ENCODE measurements around the gene WRNIP1. TPM values are rescaled to one million over a fixed set of nuclear protein-coding genes. Genes with fewer than 3 reads are reported as not detected.
"Not testable (repeated sequence)": the region's sequence is repeated elsewhere in the genome, so short reads cannot be mapped to it uniquely, and the experiment has no call there.

Gene WRNIP1
- total RNA-seq, 2 experiments from 2014 or later, result 36.1 to 36.6 TPM

- no peaks in the 10 kb centered on the region for H3K36me3 Mint-ChIP-seq (ENCODE audit: low read depth)
- peaks cover 7% of the 10 kb centered on the region for H3K4me1 Mint-ChIP-seq (ENCODE audit: low read depth)
- ATAC-seq (no peak), DNase-seq (no peak)
- no peak overlapping the region for H3K27ac Mint-ChIP-seq
- no peak overlapping the region for H3K4me3 Mint-ChIP-seq
- POLR2A ChIA-PET, result interaction anchor here (0.8 kb wide), 1 partner anchor 143 kb away, joined by 4 read pairs; no protein-coding TSS in a partner anchor
- H3K9me3 Mint-ChIP-seq, result peaks cover 3% of the 10 kb centered on the region
- CTCF ChIA-PET, result interaction anchor here (0.8 to 13.4 kb wide), 4 partner anchors 8 to 83 kb away, joined by 3 to 224 read pairs (median 16); partner anchors contain the start of genes MYLK4 and SERPINB1
- intact Hi-C loops (cut with micrococcal nuclease), result loop anchor here (10.0 kb wide), 1 partner anchor 1164 kb away; no protein-coding TSS in a partner anchor
- no peak for TF ChIP-seq CTCF (IDR thresholded peaks at IDR 0.05)
- H3K27me3 Mint-ChIP-seq, result peaks cover 1% of the 10 kb centered on the region
These were observed 6.2 kb upstream of the WRNIP1 start for GRCh38 chr6:2758980-2759379.

- ATAC-seq (peak; percentile 6), DNase-seq (peak; percentile 49)
- peaks cover 1% of the 10 kb centered on the region for H3K27me3 Mint-ChIP-seq
- H3K4me1 Mint-ChIP-seq (ENCODE audit: low read depth), result peaks cover 14% of the 10 kb centered on the region
- CTCF ChIA-PET, result interaction anchor here (0.7 to 5.0 kb wide), 10 partner anchors 8 to 1168 kb away, joined by 3 to 81 read pairs (median 4); partner anchors contain the start of gene MYLK4
- H3K36me3 Mint-ChIP-seq (ENCODE audit: low read depth), result no peaks in the 10 kb centered on the region
- intact Hi-C loops (cut with micrococcal nuclease), result no loop called here
- H3K4me3 Mint-ChIP-seq, result peak overlapping the region; percentile 61
- H3K9me3 Mint-ChIP-seq, result peaks cover 3% of the 10 kb centered on the region
- peak; percentile 83 for TF ChIP-seq CTCF (IDR thresholded peaks at IDR 0.05)
- POLR2A ChIA-PET, result no interaction called here
- peak overlapping the region; percentile 23 for H3K27ac Mint-ChIP-seq
These were observed 4.0 kb upstream of the WRNIP1 start for GRCh38 chr6:2760882-2761842.

GRCh38 chr6:2762868-2763267 lies 2.3 kb upstream of the WRNIP1 start:
- intact Hi-C loops (cut with micrococcal nuclease); H3K9me3 Mint-ChIP-seq; H3K27me3 Mint-ChIP-seq; H3K27ac Mint-ChIP-seq; H3K4me3 Mint-ChIP-seq; ATAC-seq; H3K36me3 Mint-ChIP-seq (ENCODE audit: low read depth): not testable (repeated sequence)
- peaks cover 21% of the 10 kb centered on the region for H3K4me1 Mint-ChIP-seq (ENCODE audit: low read depth)
- peak; percentile 65 for DNase-seq
- POLR2A ChIA-PET, result interaction anchor here (1.3 kb wide), 1 partner anchor 11 kb away, joined by 4 read pairs; no protein-coding TSS in a partner anchor
- CTCF ChIA-PET, result interaction anchor here (0.9 to 5.0 kb wide), 9 partner anchors 8 to 1166 kb away, joined by 3 to 81 read pairs (median 4); partner anchors contain the start of gene MYLK4

- no peak for TF ChIP-seq CTCF (IDR thresholded peaks at IDR 0.05)
- ATAC-seq (no peak), DNase-seq (no peak)
- CTCF ChIA-PET, result interaction anchor here (0.9 to 5.0 kb wide), 8 partner anchors 9 to 221 kb away, joined by 3 to 81 read pairs (median 4); partner anchors contain the start of gene MYLK4
- no peak overlapping the region for H3K27ac Mint-ChIP-seq
- H3K4me3 Mint-ChIP-seq, result no peak overlapping the region
- H3K9me3 Mint-ChIP-seq, result peaks cover 3% of the 10 kb centered on the region
- H3K4me1 Mint-ChIP-seq (ENCODE audit: low read depth), result peaks cover 26% of the 10 kb centered on the region
- H3K27me3 Mint-ChIP-seq, result no peaks in the 10 kb centered on the region
- peaks cover 13% of the 10 kb centered on the region for H3K36me3 Mint-ChIP-seq (ENCODE audit: low read depth)
- POLR2A ChIA-PET, result interaction anchor here (1.1 to 1.3 kb wide), 2 partner anchors 10 to 304 kb away, joined by 3 to 4 read pairs; partner anchors contain the start of gene RIPK1
- intact Hi-C loops (cut with micrococcal nuclease), result no loop called here
These were observed 1.8 kb upstream of the WRNIP1 start for GRCh38 chr6:2763345-2763841.

GRCh38 chr6:2763876-2764540 lies 1.2 kb upstream of the WRNIP1 start:
- Mint-ChIP-seq H3K27ac (peak overlapping the region; percentile 99), H3K27me3 (no peaks in the 10 kb centered on the region), H3K36me3 (ENCODE audit: low read depth) (peaks cover 17% of the 10 kb centered on the region), H3K9me3 (peaks cover 3% of the 10 kb centered on the region), H3K4me3 (peak overlapping the region; percentile 80), H3K4me1 (ENCODE audit: low read depth) (peaks cover 31% of the 10 kb centered on the region)
- intact Hi-C loops (cut with micrococcal nuclease), result no loop called here
- ChIA-PET CTCF (interaction anchor here (0.9 to 5.0 kb wide), 7 partner anchors 9 to 221 kb away, joined by 3 to 81 read pairs (median 4); partner anchors contain the start of gene MYLK4), POLR2A (interaction anchor here (1.1 to 1.3 kb wide), 2 partner anchors 10 to 304 kb away, joined by 3 to 4 read pairs; partner anchors contain the start of gene RIPK1)
- ATAC-seq (no peak), DNase-seq (no peak)
- TF ChIP-seq CTCF (IDR thresholded peaks at IDR 0.05), result no peak
